Mesenchymal stem cell (in vitro differentiated cells and primary cell): ENCODE measurements around the gene MSI2.
A peak's percentile ranks its signal among the peaks of the same experiment; 100 is the strongest.

Source experiments
- DNase-seq: peaks from one replicate; pipeline ENCODE4 v3.0.0-alpha.2; 2013
- H2AFZ ChIP-seq: one replicate; pipeline ENCODE4 v1.6.1; 2013; ENCODE audit warnings: low read depth, mild to moderate bottlenecking, control low read depth, inconsistent platforms, low read length, moderate library complexity
- H2AK5ac ChIP-seq: 2 replicates; pipeline ENCODE4 v1.6.1; 2013; ENCODE audit warnings: low read length, moderate library complexity, mild to moderate bottlenecking, inconsistent platforms; ENCODE audit not compliant: severe bottlenecking
- H2BK120ac ChIP-seq: one replicate; pipeline ENCODE4 v1.6.1; 2013; ENCODE audit warnings: low read depth, mild to moderate bottlenecking, inconsistent platforms, low read length, moderate library complexity
- H2BK12ac ChIP-seq, 2 experiments: one replicate each; pipeline ENCODE4 v1.6.1; 2013; ENCODE audit warnings: inconsistent platforms in 2 of 2, low read length in 2 of 2, mild to moderate bottlenecking in 2 of 2, moderate library complexity in 2 of 2, control low read depth in 1 of 2
- H2BK15ac ChIP-seq: one replicate; pipeline ENCODE4 v1.6.1; 2013; ENCODE audit warnings: mild to moderate bottlenecking, low read depth, inconsistent platforms; ENCODE audit not compliant: poor library complexity, severe bottlenecking
- H2BK5ac ChIP-seq: 2 replicates; pipeline ENCODE4 v1.6.1; 2013; ENCODE audit warnings: low read depth, mild to moderate bottlenecking, low read length, control low read depth, inconsistent platforms; ENCODE audit not compliant: poor library complexity, severe bottlenecking
- H3K14ac ChIP-seq, 2 experiments: one replicate each; pipeline ENCODE4 v1.6.1; 2013; ENCODE audit warnings: inconsistent platforms in 2 of 2, low read length in 2 of 2, control low read depth in 1 of 2, mild to moderate bottlenecking in 1 of 2, moderate library complexity in 1 of 2
- H3K18ac ChIP-seq, 2 experiments: one replicate each; pipeline ENCODE4 v1.6.1; 2013; ENCODE audit warnings: inconsistent platforms in 2 of 2, low read length in 2 of 2, control low read depth in 1 of 2, low read depth in 1 of 2, mild to moderate bottlenecking in 1 of 2
- H3K23ac ChIP-seq, 2 experiments: one replicate each; pipeline ENCODE4 v1.6.1; 2013; ENCODE audit warnings: inconsistent platforms in 2 of 2, low read length in 2 of 2, mild to moderate bottlenecking in 2 of 2, moderate library complexity in 2 of 2, control low read depth in 1 of 2
- H3K27ac ChIP-seq: 2 replicates; pipeline ENCODE4 v1.5.1; 2013; ENCODE audit warnings: mild to moderate bottlenecking, moderate library complexity, low read length, control low read depth, inconsistent platforms; ENCODE audit not compliant: poor library complexity, severe bottlenecking
- H3K27me3 ChIP-seq, 2 experiments: 2 replicates each; pipeline versions ENCODE4 v1.6.1 to v1.7.0; 2013; ENCODE audit warnings: low read length in 2 of 2, mild to moderate bottlenecking in 2 of 2, moderate library complexity in 2 of 2, control low read depth in 1 of 2, inconsistent platforms in 1 of 2; ENCODE audit not compliant: control insufficient read depth in 1 of 2, insufficient read depth in 1 of 2
- H3K36me3 ChIP-seq, 2 experiments: 2 replicates each; pipeline versions ENCODE4 v1.6.1 to v1.7.0; 2013; ENCODE audit warnings: low read length in 2 of 2, control low read depth in 1 of 2, inconsistent platforms in 1 of 2, low read depth in 1 of 2, mild to moderate bottlenecking in 1 of 2; ENCODE audit not compliant: insufficient read depth in 2 of 2, control insufficient read depth in 1 of 2
- H3K4ac ChIP-seq, 2 experiments: one replicate each; pipeline ENCODE4 v1.6.1; 2013; ENCODE audit warnings: inconsistent platforms in 2 of 2, low read length in 2 of 2, mild to moderate bottlenecking in 2 of 2, moderate library complexity in 2 of 2, control low read depth in 1 of 2, low read depth in 1 of 2
- H3K4me1 ChIP-seq: 2 replicates; pipeline ENCODE4 v1.6.1; 2013; ENCODE audit warnings: low read depth, low read length, control low read depth; ENCODE audit not compliant: control insufficient read depth, insufficient read depth
- H3K4me2 ChIP-seq: 2 replicates; pipeline ENCODE4 v1.6.1; 2013; ENCODE audit warnings: low read length, mild to moderate bottlenecking, inconsistent platforms; ENCODE audit not compliant: poor library complexity, severe bottlenecking
- H3K4me3 ChIP-seq, 2 experiments: 2 replicates each; pipeline versions ENCODE4 v1.5.1 to v1.7.0; 2013; ENCODE audit warnings: low read length in 2 of 2, mild to moderate bottlenecking in 2 of 2, control low read depth in 1 of 2, low read depth in 1 of 2; ENCODE audit not compliant: insufficient read depth in 1 of 2
- H3K79me1 ChIP-seq: replicated peaks from 2 replicates; pipeline ENCODE4 v1.6.1; 2013; ENCODE audit warnings: mild to moderate bottlenecking, control low read depth, low read length, inconsistent platforms; ENCODE audit not compliant: poor library complexity, severe bottlenecking
- H3K9ac ChIP-seq: 2 replicates; pipeline ENCODE4 v1.7.0; 2013; ENCODE audit warnings: mild to moderate bottlenecking, low read length, moderate library complexity
- H3K9me3 ChIP-seq: 2 replicates; pipeline ENCODE4 v1.7.0; 2013; ENCODE audit warnings: mild to moderate bottlenecking, low read length; ENCODE audit not compliant: control insufficient read depth
- H4K8ac ChIP-seq: one replicate; pipeline ENCODE4 v1.6.1; 2013; ENCODE audit warnings: inconsistent platforms, mild to moderate bottlenecking, low read length, moderate library complexity
- H4K91ac ChIP-seq: one replicate; pipeline ENCODE4 v1.6.1; 2013; ENCODE audit warnings: mild to moderate bottlenecking, low read length, inconsistent platforms
- WGBS: methylation state at CpG from one replicate; pipeline ENCODE4 v1.1.7; 2013; ENCODE audit warnings: mixed read lengths; 5-methylcytosine and 5-hydroxymethylcytosine counted together

Gene MSI2

GRCh38 chr17:57285701-57286100 lies 29.4 kb downstream of the MSI2 start:
- no peak overlapping the region for H3K23ac ChIP-seq
- no peak overlapping the region for H2AK5ac ChIP-seq
- H2BK5ac ChIP-seq = no peak overlapping the region
- H3K4me3 ChIP-seq = no peak overlapping the region
- H3K4me1 ChIP-seq = peaks cover 6% of the 10 kb centered on the region
- H3K4me2 ChIP-seq = no peak overlapping the region
- H4K8ac ChIP-seq = no peak overlapping the region
- no peaks in the 10 kb centered on the region for H3K27me3 ChIP-seq
- H3K79me1 ChIP-seq = peaks cover 48% of the 10 kb centered on the region
- H4K91ac ChIP-seq = no peak overlapping the region
- no peak overlapping the region for H3K14ac ChIP-seq
- no peaks in the 10 kb centered on the region for H3K9me3 ChIP-seq
- H2BK12ac ChIP-seq = no peak overlapping the region
- DNase-seq = no peak
- no peak overlapping the region for H3K18ac ChIP-seq
- WGBS = no CpG with 5 or more reads among the region's 5 CpGs
- no peak overlapping the region for H2BK120ac ChIP-seq
- no peak overlapping the region for H3K9ac ChIP-seq
- H3K27ac ChIP-seq = no peak overlapping the region
- H3K4ac ChIP-seq = no peak overlapping the region
- H2AFZ ChIP-seq = no peak overlapping the region
- H3K36me3 ChIP-seq = peaks cover 0 to 21% of the 10 kb centered on the region in 2 experiments
- H2BK15ac ChIP-seq = no peak overlapping the region

- H3K4me1 ChIP-seq = peaks cover 8% of the 10 kb centered on the region
- no peak overlapping the region for H2AFZ ChIP-seq
- H3K4me2 ChIP-seq = no peak overlapping the region
- no peak overlapping the region for H4K91ac ChIP-seq
- H2AK5ac ChIP-seq = no peak overlapping the region
- peaks cover 51% of the 10 kb centered on the region for H3K79me1 ChIP-seq
- no peak overlapping the region for H3K14ac ChIP-seq
- H3K23ac ChIP-seq = no peak overlapping the region
- no peak for DNase-seq
- no peak overlapping the region for H3K27ac ChIP-seq
- H2BK5ac ChIP-seq = no peak overlapping the region
- no peak overlapping the region for H4K8ac ChIP-seq
- no peak overlapping the region for H2BK120ac ChIP-seq
- H3K9me3 ChIP-seq = no peaks in the 10 kb centered on the region
- peaks cover 0 to 18% of the 10 kb centered on the region in 2 experiments for H3K36me3 ChIP-seq
- H2BK12ac ChIP-seq = no peak overlapping the region
- no peak overlapping the region for H3K18ac ChIP-seq
- H3K4me3 ChIP-seq = no peak overlapping the region
- no peak overlapping the region for H3K9ac ChIP-seq
- H2BK15ac ChIP-seq = no peak overlapping the region
- 89% methylated on average over 13 of the region's 17 CpGs for WGBS
- H3K27me3 ChIP-seq = no peaks in the 10 kb centered on the region
- no peak overlapping the region for H3K4ac ChIP-seq
Observed at GRCh38 chr17:57286399-57287105, 30.2 kb downstream of the MSI2 start.

- no peak overlapping the region for H3K23ac ChIP-seq
- H3K9ac ChIP-seq = peak overlapping the region; percentile 35
- peaks cover 17% of the 10 kb centered on the region for H3K4me1 ChIP-seq
- no peaks in the 10 kb centered on the region for H3K27me3 ChIP-seq
- no peak overlapping the region for H3K4me3 ChIP-seq
- peaks cover 0 to 22% of the 10 kb centered on the region in 2 experiments for H3K36me3 ChIP-seq
- no peak overlapping the region for H3K27ac ChIP-seq
- no peak overlapping the region for H2BK5ac ChIP-seq
- H3K14ac ChIP-seq = peak overlapping the region in 1 of 2 experiments; percentile 79
- no peak overlapping the region for H2BK120ac ChIP-seq
- H2BK15ac ChIP-seq = no peak overlapping the region
- no peaks in the 10 kb centered on the region for H3K9me3 ChIP-seq
- no peak overlapping the region for H3K4me2 ChIP-seq
- peak overlapping the region in 1 of 2 experiments; percentile 18 for H3K18ac ChIP-seq
- H4K8ac ChIP-seq = no peak overlapping the region
- 70% methylated on average over 10 of the region's 10 CpGs for WGBS
- H2BK12ac ChIP-seq = peak overlapping the region in 1 of 2 experiments; percentile 3
- no peak overlapping the region for H2AFZ ChIP-seq
- H3K79me1 ChIP-seq = peaks cover 55% of the 10 kb centered on the region
- peak; percentile 14 for DNase-seq
- H3K4ac ChIP-seq = no peak overlapping the region
- H2AK5ac ChIP-seq = no peak overlapping the region
- H4K91ac ChIP-seq = peak overlapping the region; percentile 43
Observed at GRCh38 chr17:57288040-57288772, 31.9 kb downstream of the MSI2 start.

- H2BK5ac ChIP-seq = no peak overlapping the region
Observed at GRCh38 chr17:57288773-57289121, 32.4 kb downstream of the MSI2 start.

More at GRCh38 chr17:57288773-57289121, 32.4 kb downstream of the MSI2 start:
- H3K4me2 ChIP-seq = no peak overlapping the region
- no peak overlapping the region for H2BK120ac ChIP-seq
- peaks cover 18% of the 10 kb centered on the region for H3K4me1 ChIP-seq
- no peak overlapping the region for H3K23ac ChIP-seq
- WGBS = 90% methylated on average over 3 of the region's 3 CpGs
- H2AFZ ChIP-seq = no peak overlapping the region
- no peak overlapping the region for H3K14ac ChIP-seq
- H3K27me3 ChIP-seq = no peaks in the 10 kb centered on the region
- no peak overlapping the region for H3K27ac ChIP-seq
- H3K9ac ChIP-seq = no peak overlapping the region
- H3K18ac ChIP-seq = peak overlapping the region in 1 of 2 experiments; percentile 18
- no peaks in the 10 kb centered on the region for H3K9me3 ChIP-seq
- no peak overlapping the region for H2BK12ac ChIP-seq
- H3K4ac ChIP-seq = no peak overlapping the region
- no peak overlapping the region for H4K8ac ChIP-seq
- peaks cover 0 to 19% of the 10 kb centered on the region in 2 experiments for H3K36me3 ChIP-seq
- H2BK15ac ChIP-seq = no peak overlapping the region
- H4K91ac ChIP-seq = no peak overlapping the region
- no peak for DNase-seq
- peaks cover 53% of the 10 kb centered on the region for H3K79me1 ChIP-seq
- H3K4me3 ChIP-seq = no peak overlapping the region
- no peak overlapping the region for H2AK5ac ChIP-seq
